ENCODE results near the gene DOCK1.

DNA sequence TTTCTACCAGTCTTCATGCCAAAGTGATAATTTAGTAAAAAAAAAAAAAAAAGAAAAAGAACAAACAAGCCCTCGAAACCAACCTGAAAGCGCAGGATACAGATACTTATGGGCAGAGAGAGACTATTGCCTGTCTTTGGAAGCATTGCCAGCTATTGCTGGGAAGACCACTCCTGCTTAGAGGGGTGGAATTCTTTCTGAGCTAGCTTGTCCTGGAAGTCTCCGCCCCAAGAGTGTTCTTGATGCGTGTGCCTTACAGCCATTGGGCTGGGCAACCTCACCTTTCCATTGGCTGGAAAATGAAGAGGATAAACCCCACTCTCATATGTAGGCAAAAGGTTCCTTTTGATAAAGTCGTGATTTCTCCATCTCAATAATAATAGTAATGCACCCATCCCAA is 311.0 kb downstream of the DOCK1 start:
- TF ChIP-seq, protein P1, sequence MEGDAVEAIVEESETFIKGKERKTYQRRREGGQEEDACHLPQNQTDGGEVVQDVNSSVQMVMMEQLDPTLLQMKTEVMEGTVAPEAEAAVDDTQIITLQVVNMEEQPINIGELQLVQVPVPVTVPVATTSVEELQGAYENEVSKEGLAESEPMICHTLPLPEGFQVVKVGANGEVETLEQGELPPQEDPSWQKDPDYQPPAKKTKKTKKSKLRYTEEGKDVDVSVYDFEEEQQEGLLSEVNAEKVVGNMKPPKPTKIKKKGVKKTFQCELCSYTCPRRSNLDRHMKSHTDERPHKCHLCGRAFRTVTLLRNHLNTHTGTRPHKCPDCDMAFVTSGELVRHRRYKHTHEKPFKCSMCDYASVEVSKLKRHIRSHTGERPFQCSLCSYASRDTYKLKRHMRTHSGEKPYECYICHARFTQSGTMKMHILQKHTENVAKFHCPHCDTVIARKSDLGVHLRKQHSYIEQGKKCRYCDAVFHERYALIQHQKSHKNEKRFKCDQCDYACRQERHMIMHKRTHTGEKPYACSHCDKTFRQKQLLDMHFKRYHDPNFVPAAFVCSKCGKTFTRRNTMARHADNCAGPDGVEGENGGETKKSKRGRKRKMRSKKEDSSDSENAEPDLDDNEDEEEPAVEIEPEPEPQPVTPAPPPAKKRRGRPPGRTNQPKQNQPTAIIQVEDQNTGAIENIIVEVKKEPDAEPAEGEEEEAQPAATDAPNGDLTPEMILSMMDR (IDR thresholded peaks at IDR 0.05) = no peak
- no peak for TF ChIP-seq ZFX (IDR thresholded peaks at IDR 0.05; ENCODE audit: borderline replicate concordance)

All from 22Rv1 (cell line).